Trophoblast cell (in vitro differentiated cells and primary cell): ENCODE results near the gene MFF.
A peak's percentile ranks its signal among the peaks of the same experiment; 100 is the strongest.
"Not testable (repeated sequence)": the region's sequence is repeated elsewhere in the genome, so short reads cannot be mapped to it uniquely, and the experiment has no call there.

Experiments used
- DNase-seq, 2 donors: peaks; one replicate each; pipeline ENCODE4 v3.0.0-alpha.2; 2016
- H2AFZ ChIP-seq: 2 replicates; pipeline ENCODE4 v1.6.1; 2013; ENCODE audit warnings: low read length, moderate library complexity, mild to moderate bottlenecking; ENCODE audit not compliant: insufficient read depth, poor library complexity
- H2AK5ac ChIP-seq: 2 replicates; pipeline ENCODE4 v1.6.1; 2013; ENCODE audit warnings: mild to moderate bottlenecking, low read length
- H2BK120ac ChIP-seq: 2 replicates; pipeline ENCODE4 v1.6.1; 2013; ENCODE audit warnings: low read length, mild to moderate bottlenecking, moderate library complexity; ENCODE audit not compliant: insufficient read depth, poor library complexity
- H2BK12ac ChIP-seq: 2 replicates; pipeline ENCODE4 v1.6.1; 2013; ENCODE audit warnings: mild to moderate bottlenecking, low read length, moderate library complexity
- H2BK5ac ChIP-seq: 2 replicates; pipeline ENCODE4 v1.6.1; 2013; ENCODE audit warnings: low read length, low read depth, moderate library complexity, mild to moderate bottlenecking; ENCODE audit not compliant: poor library complexity
- H3K14ac ChIP-seq: 2 replicates; pipeline ENCODE4 v1.6.1; 2013; ENCODE audit warnings: mild to moderate bottlenecking, low read length
- H3K18ac ChIP-seq: 2 replicates; pipeline ENCODE4 v1.6.1; 2013; ENCODE audit warnings: mild to moderate bottlenecking, low read length
- H3K23ac ChIP-seq: 2 replicates; pipeline ENCODE4 v1.6.1; 2013; ENCODE audit warnings: low read length
- H3K27ac ChIP-seq: 2 replicates; pipeline ENCODE4 v1.5.1; 2013; ENCODE audit warnings: low read depth, mild to moderate bottlenecking, inconsistent platforms, low read length, moderate library complexity
- H3K27me3 ChIP-seq: 2 replicates; pipeline ENCODE4 v1.6.1; 2013; ENCODE audit warnings: inconsistent platforms, mild to moderate bottlenecking, low read length, moderate library complexity; ENCODE audit not compliant: insufficient read depth
- H3K36me3 ChIP-seq, 2 experiments: 1 replicate in 1 of 2; 2 replicates in 1 of 2; pipeline ENCODE4 v1.6.1; 2013; ENCODE audit warnings: low read length in 2 of 2, mild to moderate bottlenecking in 2 of 2, moderate library complexity in 1 of 2; ENCODE audit not compliant: insufficient read depth in 2 of 2, control insufficient read depth in 1 of 2
- H3K4ac ChIP-seq: 2 replicates; pipeline ENCODE4 v1.6.1; 2013; ENCODE audit warnings: low read depth, mild to moderate bottlenecking, low read length, moderate library complexity
- H3K4me1 ChIP-seq, 2 experiments: 1 replicate in 1 of 2; 2 replicates in 1 of 2; pipeline ENCODE4 v1.6.1; 2013; ENCODE audit warnings: low read length in 2 of 2, mild to moderate bottlenecking in 2 of 2, moderate library complexity in 1 of 2; ENCODE audit not compliant: insufficient read depth in 2 of 2, control insufficient read depth in 1 of 2
- H3K4me2 ChIP-seq: 2 replicates; pipeline ENCODE4 v1.6.1; 2013; ENCODE audit warnings: inconsistent platforms, mild to moderate bottlenecking, low read length, moderate library complexity
- H3K4me3 ChIP-seq: 2 replicates; pipeline ENCODE4 v1.5.1; 2013; ENCODE audit warnings: mild to moderate bottlenecking, low read depth, low read length, inconsistent platforms
- H3K79me1 ChIP-seq: one replicate; pipeline ENCODE4 v1.6.1; 2013; ENCODE audit warnings: low read length
- H3K79me2 ChIP-seq: 2 replicates; pipeline ENCODE4 v1.6.1; 2013; ENCODE audit warnings: low read length, mild to moderate bottlenecking; ENCODE audit not compliant: control insufficient read depth, insufficient read depth, poor library complexity
- H3K9ac ChIP-seq: 2 replicates; pipeline ENCODE4 v1.6.1; 2013; ENCODE audit warnings: mild to moderate bottlenecking, low read length
- H3K9me3 ChIP-seq: 2 replicates; pipeline ENCODE4 v1.6.1; 2013; ENCODE audit warnings: low read depth, mild to moderate bottlenecking, control low read depth, inconsistent platforms, low read length; ENCODE audit not compliant: insufficient read depth
- H4K12ac ChIP-seq: 2 replicates; pipeline ENCODE4 v1.6.1; 2013; ENCODE audit warnings: low read depth, mild to moderate bottlenecking, low read length, moderate library complexity
- H4K8ac ChIP-seq: 2 replicates; pipeline ENCODE4 v1.6.1; 2013; ENCODE audit warnings: low read depth, mild to moderate bottlenecking, low read length, moderate library complexity
- H4K91ac ChIP-seq: one replicate; pipeline ENCODE4 v1.6.1; 2013; ENCODE audit warnings: low read depth, mild to moderate bottlenecking, low read length, moderate library complexity
- WGBS: extraction: QIAGEN DNeasy Blood & Tissue Kit; methylation state at CpG from one replicate; pipeline ENCODE4 v1.1.7; 2013; ENCODE audit warnings: missing lambda C conversion rate; ENCODE audit not compliant: insufficient read length, insufficient coverage; ENCODE audit errors: extremely low coverage; 5-methylcytosine and 5-hydroxymethylcytosine counted together

MFF gene

DNA sequence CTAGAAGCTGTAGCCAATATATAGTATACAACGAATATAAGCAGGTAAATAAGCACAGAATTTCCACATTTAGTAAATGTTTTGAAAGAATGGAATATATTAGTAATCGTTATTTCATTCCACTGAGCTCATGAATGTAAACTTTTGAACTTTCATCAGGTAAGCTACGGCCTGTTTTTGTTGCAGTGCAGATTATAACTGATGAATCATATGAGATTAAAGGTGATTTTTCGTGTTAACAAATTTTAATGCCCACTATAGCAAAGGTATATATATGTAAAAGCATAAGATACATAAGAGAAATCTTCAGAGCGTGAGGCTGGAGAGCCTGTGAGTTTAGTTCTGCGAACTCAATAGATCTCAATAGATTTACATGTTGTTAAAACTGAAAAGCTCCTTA lies 61.6 kb downstream of the MFF start:
- Histone ChIP-seq H3K18ac (no peak overlapping the region), H3K36me3 (no peaks in the 10 kb centered on the region), H2BK12ac (no peak overlapping the region), H3K79me1 (peaks cover 2% of the 10 kb centered on the region), H3K79me2 (no peaks in the 10 kb centered on the region), H3K4ac (no peak overlapping the region), H2BK5ac (no peak overlapping the region), H4K12ac (no peak overlapping the region), H3K14ac (no peak overlapping the region), H3K9ac (no peak overlapping the region), H2AK5ac (no peak overlapping the region), H2BK120ac (no peak overlapping the region), H3K23ac (no peak overlapping the region), H4K8ac (no peak overlapping the region), H3K27ac (no peak overlapping the region), H3K4me2 (no peak overlapping the region), H2AFZ (no peak overlapping the region), H4K91ac (no peak overlapping the region), H3K9me3 (no peaks in the 10 kb centered on the region), H3K27me3 (no peaks in the 10 kb centered on the region), H3K4me1 (peaks cover 2 to 3% of the 10 kb centered on the region in 2 experiments), H3K4me3 (no peak overlapping the region)
- no CpG with 5 or more reads among the region's 6 CpGs for WGBS
- DNase-seq, result no peak

DNA sequence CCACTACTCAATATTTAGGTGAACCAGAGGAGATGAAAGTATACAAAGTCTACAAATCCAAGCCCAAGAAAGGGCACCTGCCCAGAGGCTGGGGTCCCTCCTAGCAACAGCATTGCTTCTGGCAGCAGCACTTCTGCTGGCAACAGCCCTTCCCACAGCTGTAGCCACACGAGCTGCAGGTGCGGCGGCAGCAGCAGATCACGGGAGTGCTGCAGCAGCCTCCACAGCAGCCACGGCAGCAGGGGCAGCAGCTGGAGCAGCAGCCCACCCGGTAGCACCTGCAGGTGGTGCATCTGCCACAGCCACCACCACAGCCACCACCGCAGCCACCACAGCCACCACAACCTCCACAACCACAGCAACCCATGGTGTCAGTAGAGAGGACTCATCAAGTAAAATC lies 62.5 kb downstream of the MFF start, which contains the start of gene SCYGR1:
TSS of gene SCYGR1 (minus strand) at position 367 of the 400 bp plus-strand sequence. CDS start at position 367, 0 bp downstream.
- not testable (repeated sequence) for H3K4ac ChIP-seq, H3K27ac ChIP-seq, H3K79me1 ChIP-seq, H3K9ac ChIP-seq, H2AK5ac ChIP-seq, H3K79me2 ChIP-seq, H2BK12ac ChIP-seq, H3K23ac ChIP-seq, H2BK5ac ChIP-seq, H3K4me3 ChIP-seq, H3K4me2 ChIP-seq, H3K14ac ChIP-seq, H3K4me1 ChIP-seq, H3K36me3 ChIP-seq, H3K27me3 ChIP-seq, DNase-seq, H4K12ac ChIP-seq, H3K9me3 ChIP-seq, H2AFZ ChIP-seq, H4K91ac ChIP-seq, H3K18ac ChIP-seq, H4K8ac ChIP-seq, H2BK120ac ChIP-seq
- WGBS, result no CpG with 5 or more reads among the region's 7 CpGs

DNA sequence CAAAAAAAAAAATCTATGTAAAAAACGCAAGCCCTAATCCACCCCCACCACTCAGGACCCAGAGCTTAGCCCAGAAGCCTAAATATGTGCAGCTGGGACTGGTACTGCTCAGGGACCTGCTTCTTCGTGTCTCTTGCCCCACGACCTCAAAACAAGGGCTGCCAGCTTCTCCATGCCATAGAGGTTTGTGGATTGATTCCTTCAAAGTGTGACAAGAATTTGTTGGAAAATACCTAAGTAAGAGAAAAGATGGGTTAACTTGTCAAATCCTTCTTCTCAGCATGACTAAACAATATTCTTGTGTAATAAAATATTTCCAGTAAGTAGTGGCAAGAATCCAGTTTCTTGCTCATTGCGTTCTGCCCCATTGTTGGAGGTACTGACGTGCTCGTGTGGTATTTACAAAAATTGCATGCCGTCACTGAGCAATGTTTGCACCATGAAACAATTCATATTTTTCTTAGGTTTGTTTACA lies 63.5 kb downstream of the MFF start:
- Histone ChIP-seq H3K18ac (no peak overlapping the region), H3K4me1 (peaks cover 2 to 3% of the 10 kb centered on the region in 2 experiments), H4K91ac (no peak overlapping the region), H4K12ac (no peak overlapping the region), H4K8ac (no peak overlapping the region), H3K79me1 (peaks cover 2% of the 10 kb centered on the region), H3K4me2 (no peak overlapping the region), H3K27me3 (no peaks in the 10 kb centered on the region), H3K4ac (no peak overlapping the region), H3K36me3 (no peaks in the 10 kb centered on the region), H2AK5ac (no peak overlapping the region), H3K9ac (no peak overlapping the region), H2BK5ac (no peak overlapping the region), H3K27ac (no peak overlapping the region), H2BK120ac (no peak overlapping the region), H2AFZ (no peak overlapping the region), H3K4me3 (no peak overlapping the region), H3K23ac (no peak overlapping the region), H3K79me2 (no peaks in the 10 kb centered on the region), H2BK12ac (no peak overlapping the region), H3K14ac (no peak overlapping the region), H3K9me3 (no peaks in the 10 kb centered on the region)
- no CpG with 5 or more reads among the region's 7 CpGs for WGBS
- peak; percentile 77 to 93 for DNase-seq

DNA sequence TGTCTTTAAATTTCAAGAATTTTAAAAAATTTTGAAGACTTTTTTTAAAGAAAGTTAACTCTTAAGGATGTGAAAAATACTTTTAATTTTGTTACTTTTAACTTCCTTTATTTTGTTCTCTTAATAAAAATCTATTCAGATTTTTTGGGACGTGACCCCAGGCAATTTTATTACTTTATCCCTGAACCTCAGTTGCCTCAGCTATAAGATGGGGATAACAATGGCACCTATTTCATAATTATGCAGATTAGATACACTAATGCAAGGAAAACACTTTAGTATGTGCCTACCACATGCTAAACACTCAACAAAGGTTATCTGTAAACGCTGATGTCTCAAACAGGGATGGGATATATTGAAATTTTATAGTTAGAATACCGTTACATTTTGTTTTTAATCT lies 64.2 kb downstream of the MFF start:
- Histone ChIP-seq H3K36me3 (no peaks in the 10 kb centered on the region), H3K14ac (no peak overlapping the region), H2BK5ac (no peak overlapping the region), H3K18ac (no peak overlapping the region), H3K27me3 (no peaks in the 10 kb centered on the region), H4K12ac (no peak overlapping the region), H3K4me1 (peaks cover 2 to 3% of the 10 kb centered on the region in 2 experiments), H3K4ac (no peak overlapping the region), H3K4me3 (no peak overlapping the region), H3K4me2 (no peak overlapping the region), H2AK5ac (no peak overlapping the region), H3K9ac (no peak overlapping the region), H2BK120ac (no peak overlapping the region), H3K79me1 (peaks cover 2% of the 10 kb centered on the region), H2AFZ (no peak overlapping the region), H2BK12ac (no peak overlapping the region), H4K91ac (no peak overlapping the region), H3K23ac (no peak overlapping the region), H3K27ac (no peak overlapping the region), H3K9me3 (no peaks in the 10 kb centered on the region), H3K79me2 (no peaks in the 10 kb centered on the region), H4K8ac (no peak overlapping the region)
- no peak for DNase-seq
- WGBS, result no CpG with 5 or more reads among the region's 3 CpGs
